GM19099 (cell line): ENCODE results near the gene C20orf204.

Source experiments
- POLR2A ChIP-seq: IDR thresholded peaks from 3 replicates; pipeline ENCODE4 v1.6.1; 2011; ENCODE audit warnings: low read depth; ENCODE audit not compliant: insufficient read length; ENCODE audit errors: extremely low read depth

C20orf204 gene

DNA sequence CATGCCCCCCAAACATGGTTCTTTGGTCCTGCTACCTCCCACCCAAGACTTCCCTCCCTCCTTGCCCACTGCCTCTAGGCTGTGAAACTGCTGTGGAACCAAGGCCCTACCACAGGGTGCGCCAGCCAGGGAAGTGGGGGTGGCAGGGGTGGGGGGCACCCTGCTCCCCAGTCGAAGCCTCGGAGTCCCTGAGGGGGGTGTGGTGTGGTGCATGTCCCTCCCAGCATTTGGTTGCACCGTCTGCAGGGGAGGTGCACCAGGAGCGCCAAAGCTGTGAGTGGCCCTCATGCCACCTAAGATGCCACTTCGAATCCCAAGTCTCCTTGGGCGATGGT is 41.5 kb downstream of the C20orf204 start:
- peak; percentile 17 for TF ChIP-seq POLR2A

DNA sequence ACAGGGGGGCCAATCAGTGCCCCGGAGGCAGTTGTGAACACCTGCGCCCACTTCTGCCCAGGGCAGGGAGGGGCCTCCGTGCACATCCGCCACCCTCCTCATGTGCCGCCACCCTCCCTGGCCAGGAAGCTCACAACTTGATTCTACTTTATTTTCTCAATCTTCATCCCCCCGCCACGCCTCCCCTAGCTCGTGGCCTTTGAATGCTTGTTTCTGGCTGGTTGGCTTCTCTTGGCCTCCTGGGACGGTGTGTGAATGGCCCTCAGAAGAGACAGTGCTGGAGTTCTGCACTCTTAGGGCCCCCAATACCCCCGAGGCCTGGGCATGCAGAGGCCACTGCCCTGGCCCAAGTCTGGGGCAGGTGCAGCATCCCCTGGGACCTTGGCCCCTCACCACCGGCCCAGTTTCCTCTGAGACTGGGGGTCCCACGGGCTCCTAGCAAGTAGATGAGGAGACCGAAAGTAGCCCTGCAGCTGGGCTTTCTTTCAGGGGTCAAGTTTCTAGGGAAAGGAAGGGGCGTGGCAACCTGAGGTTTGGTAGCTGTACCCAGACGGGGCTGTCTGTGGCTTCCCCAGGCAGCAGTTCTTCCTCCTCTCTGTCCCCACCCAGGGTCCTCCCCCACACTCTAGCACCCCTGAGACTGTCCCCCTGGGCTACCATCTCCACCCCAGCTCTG is 42.0 kb downstream of the C20orf204 start:
- peak; percentile 22 for TF ChIP-seq POLR2A

DNA sequence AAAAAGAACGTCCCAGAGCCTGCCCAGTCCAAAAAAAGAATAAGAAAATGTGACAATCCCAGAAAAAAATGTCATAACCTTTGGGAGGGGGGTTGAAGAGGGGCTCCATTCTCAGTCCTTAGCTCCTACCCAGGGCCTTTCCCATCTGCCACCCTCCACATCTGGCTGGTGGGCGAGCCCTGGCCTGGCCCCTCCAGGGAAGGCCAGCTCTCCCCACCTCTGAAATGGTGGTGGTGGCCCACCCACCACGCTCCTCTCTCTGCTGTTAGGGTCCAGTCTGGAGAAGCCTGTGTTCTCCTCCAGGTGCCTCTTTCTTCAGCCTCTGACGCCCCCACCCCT is 42.9 kb downstream of the C20orf204 start:
- no peak for TF ChIP-seq POLR2A

DNA sequence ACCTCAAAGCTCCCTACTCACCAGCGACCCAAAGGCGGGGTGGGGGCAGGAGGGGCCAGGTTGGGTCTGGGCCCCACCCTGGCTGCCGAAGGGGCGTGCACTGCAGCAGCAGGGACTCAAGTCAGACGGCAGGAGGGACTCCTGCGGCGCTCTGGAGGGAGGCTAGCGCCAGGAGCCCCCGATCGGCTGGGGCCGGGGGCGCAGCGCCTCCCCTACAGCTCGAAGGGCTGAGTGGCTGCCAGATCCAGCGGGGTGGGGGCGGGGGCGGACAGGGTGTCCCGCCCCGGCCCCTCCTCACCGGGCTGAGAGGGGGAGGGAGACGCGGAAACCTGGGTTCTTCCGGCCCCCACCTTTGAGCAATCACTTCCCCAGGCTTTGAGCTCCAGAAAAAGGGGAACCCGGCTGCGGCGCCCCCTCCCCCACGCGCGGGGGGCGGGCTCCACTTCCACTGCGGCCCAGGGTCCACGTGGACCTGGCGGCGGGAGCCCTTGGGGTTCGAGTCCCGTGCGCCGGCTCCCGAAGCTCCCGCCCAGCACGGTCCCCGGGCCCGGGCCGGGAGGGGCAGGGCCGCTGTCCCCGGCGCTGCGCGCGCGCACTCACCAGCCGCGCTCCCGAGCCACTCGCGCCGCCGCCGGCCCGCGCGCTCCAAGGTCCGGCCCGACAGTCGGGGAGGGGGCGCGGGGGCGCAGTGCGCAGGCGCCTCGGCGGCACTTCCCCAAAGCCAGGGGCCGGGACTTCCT is 43.5 kb downstream of the C20orf204 start, which contains the start of gene RGS19:
RGS19 (minus strand) TSS at position 246 of the 740 bp plus-strand sequence. CDS start 2,632 bp downstream, outside the sequence.
- TF ChIP-seq POLR2A: peak; percentile 58

DNA sequence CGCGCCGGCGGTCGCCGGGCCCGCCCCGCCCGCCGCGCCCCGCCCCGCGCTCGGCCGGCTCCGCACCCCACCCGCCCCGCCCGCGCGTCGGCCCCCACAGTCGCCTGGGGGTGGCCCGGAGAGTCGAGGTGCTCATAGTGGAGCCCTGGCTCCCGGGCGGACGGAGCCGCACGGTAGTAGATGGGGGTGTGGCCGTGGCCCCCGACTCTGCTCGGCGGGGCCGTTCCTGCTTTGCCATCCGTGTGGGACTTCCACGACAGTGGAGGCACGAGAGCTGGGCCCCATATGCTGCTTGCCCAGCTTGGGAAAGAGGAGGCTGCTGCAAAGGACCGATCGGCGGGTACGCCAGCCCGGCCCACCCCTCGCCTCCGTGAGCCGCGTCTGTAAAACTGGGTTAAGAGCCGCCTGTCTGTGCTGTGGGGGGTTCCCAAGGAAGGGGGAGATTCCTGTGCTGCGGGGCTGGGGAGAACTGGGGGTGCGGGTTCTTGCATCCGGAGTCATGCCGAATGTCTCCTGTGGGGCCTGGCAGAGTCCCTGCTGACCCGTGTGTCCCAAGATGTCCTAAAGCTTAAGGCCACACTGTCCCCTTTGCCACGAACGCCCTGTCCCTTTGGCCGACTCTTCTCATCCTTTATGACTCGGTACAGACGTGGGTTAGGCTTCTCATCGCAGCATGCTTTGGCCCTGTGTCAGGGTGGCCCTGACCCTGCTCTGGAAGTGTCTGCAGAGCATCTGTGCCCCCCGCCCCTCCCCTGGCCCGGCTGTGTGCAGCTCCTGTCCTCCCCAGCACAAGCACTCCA is 44.2 kb downstream of the C20orf204 start, which contains the start of gene OPRL1:
OPRL1 (plus strand) TSS at position 70 of the 800 bp plus-strand sequence. CDS start 12,639 bp downstream, outside the sequence.
- peak; percentile 5 for TF ChIP-seq POLR2A

DNA sequence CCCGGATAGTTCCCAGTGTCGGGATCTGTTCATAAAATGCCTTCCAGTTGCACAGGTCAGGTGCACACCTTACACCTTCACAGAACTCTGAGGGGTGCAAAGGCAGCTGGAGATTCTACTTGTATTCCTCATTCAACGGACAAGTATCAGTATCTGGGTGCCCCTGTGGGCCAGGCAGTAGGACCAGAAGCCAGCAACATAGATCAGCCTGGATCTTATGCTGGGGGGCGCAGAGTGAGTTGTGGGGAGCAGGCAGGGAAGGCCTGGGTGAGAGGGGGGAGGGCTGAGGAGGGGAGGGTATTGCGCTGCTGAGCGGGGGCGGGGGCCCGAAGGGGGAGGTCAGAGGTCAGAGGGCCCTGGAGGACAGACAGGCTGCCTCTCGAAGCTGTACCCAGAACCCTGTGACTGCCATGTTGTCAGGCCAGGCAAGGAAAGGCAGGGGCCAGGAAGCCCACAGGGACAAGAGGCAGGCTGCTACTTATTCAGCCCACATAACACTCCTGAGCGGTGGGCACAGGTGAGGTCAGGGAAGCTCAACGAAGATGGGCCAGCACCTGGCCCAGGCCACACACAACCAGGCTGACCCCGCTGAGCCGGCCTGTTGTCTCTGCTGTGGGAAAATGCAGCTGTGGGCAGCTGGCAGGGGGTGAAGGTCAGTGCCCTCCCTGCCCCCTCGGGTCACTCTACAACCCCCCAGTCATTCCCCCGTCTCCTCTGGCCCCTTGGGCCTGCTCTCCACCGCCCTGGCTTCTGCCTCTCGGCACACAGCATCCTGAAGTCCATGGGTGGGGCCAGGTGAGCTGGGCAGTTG is 45.0 kb downstream of the C20orf204 start:
- no peak for TF ChIP-seq POLR2A

DNA sequence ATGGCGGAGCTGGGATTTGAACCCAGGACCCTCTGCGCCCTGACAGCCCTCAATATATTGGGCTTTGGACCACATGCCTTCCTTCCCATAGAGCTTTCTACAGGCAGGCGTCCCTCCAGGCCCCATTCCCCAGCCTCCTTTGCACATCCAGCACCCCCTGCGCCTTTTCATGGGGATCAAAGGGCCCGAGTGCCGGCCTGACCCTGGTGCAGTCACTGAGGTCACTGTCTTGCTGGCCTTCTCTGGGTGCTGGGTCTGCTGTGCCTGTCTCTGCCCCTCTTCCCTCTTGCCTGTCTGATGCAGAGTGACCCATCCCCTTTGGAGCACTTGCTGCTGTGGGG is 45.6 kb downstream of the C20orf204 start:
- no peak for TF ChIP-seq POLR2A

DNA sequence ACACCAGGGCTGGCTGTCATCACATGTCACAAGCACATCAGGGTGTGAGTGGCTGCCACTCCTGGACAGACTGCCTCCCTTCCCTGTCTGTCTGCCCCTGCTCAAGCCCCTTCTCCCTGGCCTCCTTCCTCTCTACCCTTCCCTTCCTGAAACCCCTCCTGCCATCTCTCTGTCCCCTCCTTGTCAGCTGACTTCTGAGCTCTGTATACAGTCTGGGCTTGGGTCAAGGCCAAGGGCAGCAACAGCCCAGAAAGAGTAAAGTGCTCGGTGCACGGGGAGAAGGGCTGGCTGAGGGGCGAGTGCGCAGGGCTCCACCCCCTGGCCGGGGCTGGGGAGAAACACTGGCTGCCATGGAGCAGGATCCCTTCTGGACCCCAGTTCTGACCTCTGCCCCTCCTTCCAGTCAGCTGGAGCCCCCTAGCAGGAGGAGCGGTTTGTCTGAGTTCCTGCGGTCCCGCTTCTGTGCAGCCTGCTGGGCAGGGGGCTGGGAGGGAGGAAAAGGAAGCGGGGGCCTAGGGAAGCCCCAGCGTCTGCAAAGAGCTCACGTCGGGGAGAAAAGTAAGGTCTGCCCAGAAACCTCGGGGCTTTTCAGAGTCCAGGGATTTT is 46.2 kb downstream of the C20orf204 start:
- TF ChIP-seq POLR2A: no peak

DNA sequence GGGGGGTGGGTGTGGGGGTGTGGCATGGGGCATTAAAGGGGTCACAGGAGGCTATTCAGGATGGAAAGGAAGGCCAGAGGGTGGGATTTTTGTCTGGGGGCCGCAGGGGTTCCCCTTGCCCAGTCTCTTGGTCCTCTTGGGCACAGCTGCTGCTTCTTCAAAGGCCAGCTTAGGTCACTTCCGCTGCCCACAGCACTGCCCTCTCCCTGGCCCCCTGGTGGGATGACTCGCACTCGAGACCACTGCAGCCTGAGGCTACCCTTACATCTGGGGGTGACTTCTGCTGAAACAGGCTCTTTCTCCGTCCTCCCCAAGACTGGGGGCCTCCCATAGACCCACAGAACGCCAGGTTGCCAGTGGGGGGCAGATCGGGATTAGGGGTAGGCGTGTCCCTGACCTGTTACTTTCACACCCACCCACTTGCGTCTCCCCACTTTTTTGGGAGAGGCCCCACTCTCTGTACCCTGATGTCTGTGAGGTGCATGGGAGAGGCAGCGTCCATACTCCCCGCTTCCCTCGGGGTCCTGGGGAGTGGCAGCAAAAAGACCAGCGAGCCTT is 46.9 kb downstream of the C20orf204 start:
- TF ChIP-seq POLR2A: no peak

DNA sequence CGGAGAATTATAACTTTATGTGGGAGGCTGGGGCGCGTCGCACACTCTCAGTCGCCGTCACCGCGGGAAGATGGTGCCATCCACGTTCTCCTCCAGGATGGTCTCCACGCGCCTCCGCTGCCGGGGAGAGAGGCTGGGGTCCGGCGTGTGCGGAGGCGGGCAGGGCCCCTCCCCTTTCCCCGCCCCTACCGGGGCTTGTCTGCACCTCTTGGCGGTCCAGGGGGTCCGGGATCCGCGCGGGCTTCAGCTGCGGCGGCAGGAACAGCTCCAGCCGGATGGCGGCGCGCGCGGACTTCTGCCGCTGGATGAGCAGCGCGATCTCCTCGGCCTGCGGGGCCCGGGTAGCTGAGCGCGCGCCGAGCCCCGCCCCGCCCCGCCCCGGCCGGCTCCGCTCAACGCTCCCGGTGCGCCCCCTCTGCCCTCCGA is 47.4 kb downstream of the C20orf204 start:
- no peak for TF ChIP-seq POLR2A

DNA sequence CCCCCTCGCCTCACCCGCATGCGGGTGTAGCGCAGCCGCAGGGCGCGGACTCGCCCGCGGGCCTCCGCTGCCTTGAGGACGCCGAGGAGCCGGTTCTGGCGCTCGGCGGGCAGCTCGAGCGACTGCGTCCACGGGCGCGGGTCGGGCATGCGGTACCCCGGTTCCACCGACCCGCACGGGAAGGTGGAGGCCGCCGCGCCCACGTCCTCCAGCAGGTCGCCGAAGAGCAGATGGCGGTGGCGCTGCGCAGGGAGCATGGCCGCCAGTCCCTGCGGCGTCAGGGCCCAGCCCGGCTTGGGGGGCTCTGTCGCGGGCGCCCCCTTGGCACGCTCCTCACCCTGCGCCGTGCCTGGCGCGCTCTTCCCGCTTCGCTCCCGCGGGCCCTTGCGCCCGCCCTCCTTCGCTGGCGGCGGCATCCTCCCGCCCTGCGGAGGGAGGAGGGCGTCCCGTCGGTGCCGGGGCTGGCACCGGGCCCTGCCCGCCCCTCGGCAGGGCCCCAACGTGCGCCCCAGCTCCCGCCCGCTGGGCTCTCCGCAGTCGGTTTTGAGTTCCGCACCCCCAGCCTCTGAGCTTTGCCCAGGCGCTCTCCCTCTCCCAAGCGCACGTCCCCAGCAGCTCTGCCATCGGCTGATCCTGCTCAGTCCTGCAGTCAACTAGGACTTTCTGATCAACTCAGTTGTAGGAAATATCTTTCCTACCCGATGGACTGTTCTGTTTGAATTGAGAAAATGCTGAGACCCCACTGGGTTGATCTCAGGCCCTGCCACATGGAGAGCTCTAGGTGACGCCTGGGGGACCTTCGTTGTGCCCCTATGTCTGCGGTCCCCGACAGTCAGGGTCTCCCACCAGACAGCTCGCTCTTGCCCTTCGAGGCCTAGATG is 48.1 kb downstream of the C20orf204 start, which contains the start of gene LKAAEAR1:
LKAAEAR1 (minus strand) TSS at position 595 of the 881 bp plus-strand sequence; CDS start at position 416, 179 bp downstream.
- no peak for TF ChIP-seq POLR2A

DNA sequence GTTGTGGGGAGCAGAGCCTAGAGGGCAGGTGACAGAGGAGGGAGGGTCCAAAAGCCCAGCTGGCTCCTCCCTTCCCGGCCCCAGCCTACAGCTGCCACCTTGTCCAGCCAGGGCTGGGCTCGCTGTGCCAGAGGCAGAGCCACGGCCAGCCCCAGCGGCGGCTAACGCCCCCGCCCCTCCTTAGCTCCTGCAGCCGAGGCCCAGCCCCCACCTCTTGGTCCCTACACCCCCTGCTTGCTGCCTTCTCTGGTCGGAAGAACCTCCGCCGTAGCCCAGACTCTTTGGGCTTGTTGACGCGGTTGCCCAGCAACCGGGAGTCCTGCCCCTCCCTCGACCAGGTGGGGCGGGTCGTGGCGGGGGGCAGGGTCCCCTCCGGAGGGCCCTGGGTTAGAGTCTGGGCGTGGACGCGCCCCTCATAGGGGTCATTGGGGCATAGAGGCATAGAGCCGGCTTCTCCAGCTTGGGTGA is 48.7 kb downstream of the C20orf204 start:
- no peak for TF ChIP-seq POLR2A

DNA sequence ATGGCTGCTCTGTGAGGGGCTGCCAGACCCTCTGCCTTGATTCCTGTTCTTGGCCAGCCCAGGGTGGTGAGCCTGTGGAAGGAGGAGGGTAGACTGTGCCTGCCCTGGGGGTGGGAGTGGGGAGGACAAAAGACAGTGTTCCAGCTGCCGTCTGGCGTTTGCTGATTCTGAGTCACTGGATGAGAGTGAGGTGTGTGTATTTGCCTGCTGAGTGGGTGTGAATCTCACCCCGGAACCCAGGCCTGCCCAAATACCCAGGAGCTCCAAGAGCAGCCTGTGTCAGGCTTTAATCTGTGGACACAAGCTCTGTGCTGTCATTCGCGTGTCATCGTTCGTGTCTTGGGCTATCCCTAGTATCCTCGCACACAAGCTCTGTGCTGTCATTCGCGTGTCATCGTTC is 50.8 kb downstream of the C20orf204 start:
- no peak for TF ChIP-seq POLR2A
